ENCODE data around the gene PTGFRN.

DNA sequence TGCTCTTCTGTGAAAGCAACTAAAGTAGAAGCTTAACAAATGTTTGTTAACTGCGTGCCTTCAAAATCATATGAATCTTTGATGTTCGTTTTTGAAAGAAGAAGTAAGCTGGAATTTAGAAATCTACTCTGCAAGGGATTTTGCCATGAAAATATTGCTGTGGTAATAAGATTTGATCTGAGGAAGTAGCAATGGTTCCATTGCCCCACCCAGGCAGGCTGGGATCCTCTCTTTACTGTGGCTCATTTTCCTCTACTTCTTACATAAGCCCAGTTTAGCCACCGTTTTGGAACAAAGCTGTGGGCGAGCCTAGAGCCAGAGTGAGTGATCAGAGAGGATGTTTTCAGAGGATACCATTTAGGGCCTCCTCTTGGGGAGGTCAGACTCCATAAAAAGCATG lies 20.3 kb upstream of the PTGFRN start:
- no peak for TF ChIP-seq CTCF (IDR thresholded peaks at IDR 0.05)
- TF ChIP-seq POLR2AphosphoS5 (IDR thresholded peaks at IDR 0.05) = no peak
- TF ChIP-seq EP300 (IDR thresholded peaks at IDR 0.05) = no peak
- TF ChIP-seq POLR2A (IDR thresholded peaks at IDR 0.05) = no peak
